Left lung (tissue), 10 donors: ENCODE data around the gene DGCR8. TPM values are rescaled to one million over a fixed set of nuclear protein-coding genes. Genes with fewer than 3 reads are reported as not detected.
A peak's percentile ranks its signal among the peaks of the same experiment; 100 is the strongest.

Experiments used
- ATAC-seq: fragments of 200-7000 bp; cut with Tn5 transposase; one replicate; pipeline ENCODE4 v1.9.1; 2020; ENCODE audit warnings: moderate library complexity
- DNase-seq, 4 donors: peaks; one replicate each; pipeline ENCODE4 v3.0.0-alpha.2; 2013 to 2020
- H3K27ac ChIP-seq, 2 donors: fragments of 200-600 bp; sonication (generic) in 1 of 2; one replicate each; pipeline versions ENCODE4 v1.5.0 to v1.8.0; 2020 to 2021
- H3K27me3 ChIP-seq, 2 donors: fragments of 200-600 bp; sonication (generic) in 1 of 2; one replicate each; pipeline versions ENCODE4 v1.5.0 to v1.8.0; 2020 to 2021
- H3K36me3 ChIP-seq, 2 donors: fragments of 200-600 bp; sonication (generic) in 1 of 2; one replicate each; pipeline versions ENCODE4 v1.5.0 to v1.8.0; 2020 to 2021
- H3K4me1 ChIP-seq, 2 donors: fragments of 200-600 bp; one replicate each; pipeline ENCODE4 v1.8.0; 2021
- H3K4me3 ChIP-seq, 2 donors: fragments of 200-600 bp; sonication (generic) in 1 of 2; one replicate each; pipeline versions ENCODE4 v1.5.0 to v1.8.0; 2020 to 2021; ENCODE audit warnings: mild to moderate bottlenecking in 1 of 2
- H3K9me3 ChIP-seq, 2 donors: fragments of 200-600 bp; sonication (generic) in 1 of 2; one replicate each; pipeline versions ENCODE4 v1.5.0 to v1.8.0; 2020 to 2021
- CTCF ChIP-seq, 2 donors: fragments of 200-600 bp; sonication (generic) in 1 of 2; IDR thresholded peaks; one replicate each; pipeline versions ENCODE4 v1.5.0 to v1.8.0; 2021; ENCODE audit warnings: antibody characterized with exemption in 2 of 2
- intact Hi-C, 2 donors: fragments of 100-400 bp; cut with DNase I; formaldehyde crosslinking; loops; one replicate each; pipeline versions ENCODE4 v1.11.2 to v1.14.2; 2022
- polyA plus RNA-seq, 6 donors: library from polyadenylated mRNA; unstranded; fragments of 120-200 nt; gene quantifications; one replicate each; pipeline ENCODE4 v1.2.1, GENCODE V29; 2013; ENCODE audit not compliant: insufficient read length in 6 of 6
- total RNA-seq, 2 donors: library from RNA; stranded (reverse); fragmentation: NEBNext Ultra II Directional; extraction: Animal tissue kit (Norgen Biotek cat#: 25700); gene quantifications; one replicate each; pipeline ENCODE4 v1.2.1, GENCODE V29; 2021
- donor health status: DM: no; HTN: yes; CAD: no.
- donor health status: DM: no; HTN: no; CAD: no.

DGCR8 gene
- total and polyA plus RNA-seq, 8 donors: 28.9 to 63.2 (median 44.5) TPM

- intact Hi-C loops: no loop called here
- DNase-seq: peak; percentile 61 to 96 (median 84)
- peaks cover 15 to 44% of the 10 kb centered on the region in 2 donors for H3K4me1 ChIP-seq
- peak overlapping the region; percentile 87 to 88 for H3K27ac ChIP-seq
- no peaks in the 10 kb centered on the region for H3K27me3 ChIP-seq
- peaks cover 0 to 22% of the 10 kb centered on the region in 2 donors for H3K36me3 ChIP-seq
- no peaks in the 10 kb centered on the region for H3K9me3 ChIP-seq
- ATAC-seq: peak; percentile 94
- H3K4me3 ChIP-seq: peak overlapping the region; percentile 94
- TF ChIP-seq CTCF (IDR thresholded peaks at IDR 0.05): no peak
Observed at GRCh38 chr22:20130731-20131596, 50.9 kb downstream of the DGCR8 start.

GRCh38 chr22:20131597-20131858 is 51.5 kb downstream of the DGCR8 start, which contains the start of gene ZDHHC8:
Gene ZDHHC8 (plus strand): TSS chr22:20131804. CDS start chr22:20131948, 144 bp downstream.
- intact Hi-C loops: no loop called here
- Histone ChIP-seq H3K27me3 (no peaks in the 10 kb centered on the region), H3K4me3 (peak within 1 kb of the TSS; percentile 94), H3K27ac (peak within 1 kb of the TSS; percentile 87 to 88), H3K4me1 (peaks cover 15 to 47% of the 10 kb centered on the region in 2 donors), H3K9me3 (no peaks in the 10 kb centered on the region), H3K36me3 (peaks cover 0 to 16% of the 10 kb centered on the region in 2 donors)
- TF ChIP-seq CTCF (IDR thresholded peaks at IDR 0.05): no peak
- peak in 1 of 4 donors; percentile 34 for DNase-seq
- ATAC-seq: peak; percentile 68

- ATAC-seq (peak; percentile 1), DNase-seq (peak in 2 of 4 donors; percentile 51 to 85)
- intact Hi-C loops: no loop called here
- no peaks in the 10 kb centered on the region for H3K9me3 ChIP-seq
- peaks cover 15 to 52% of the 10 kb centered on the region in 2 donors for H3K4me1 ChIP-seq
- peaks cover 0 to 11% of the 10 kb centered on the region in 2 donors for H3K36me3 ChIP-seq
- TF ChIP-seq CTCF (IDR thresholded peaks at IDR 0.05): no peak
- H3K27ac ChIP-seq: peak overlapping the region in 1 of 2 donors; percentile 64
- peak overlapping the region; percentile 82 to 94 for H3K4me3 ChIP-seq
- no peaks in the 10 kb centered on the region for H3K27me3 ChIP-seq
Observed at GRCh38 chr22:20131859-20132685, 52.0 kb downstream of the DGCR8 start.

- no peak for TF ChIP-seq CTCF (IDR thresholded peaks at IDR 0.05)
- H3K36me3 ChIP-seq: peaks cover 0 to 4% of the 10 kb centered on the region in 2 donors
- intact Hi-C loops: no loop called here
Observed at GRCh38 chr22:20132686-20133246, 52.7 kb downstream of the DGCR8 start.

More at GRCh38 chr22:20132686-20133246, 52.7 kb downstream of the DGCR8 start:
- DNase-seq (no peak), ATAC-seq (no peak)
- Histone ChIP-seq H3K27me3 (no peaks in the 10 kb centered on the region), H3K9me3 (no peaks in the 10 kb centered on the region), H3K4me3 (peak overlapping the region; percentile 82 to 94), H3K4me1 (peaks cover 22 to 58% of the 10 kb centered on the region in 2 donors), H3K27ac (no peak overlapping the region)
